ENCODE results near the gene P2RX6. TPM values are rescaled to one million over a fixed set of nuclear protein-coding genes. Genes with fewer than 3 reads are reported as not detected.

P2RX6 gene
- total RNA-seq, 6 experiments from 2014 or later: 0.09 to 1.4 (median 0.42) TPM; not detected in 1

- H3K36me3 ChIP-seq: peaks cover 0 to 40% (median 8%) of the 10 kb centered on the region in 4 donors
- peaks cover 0 to 10% (median 5%) of the 10 kb centered on the region in 4 donors for H3K4me1 ChIP-seq
- no peak overlapping the region for H3K27ac ChIP-seq
- no peak overlapping the region for H3K4me3 ChIP-seq
- DNase-seq (peak in 1 of 3 donors; percentile 38), ATAC-seq (no peak)
- H3K27me3 ChIP-seq: no peaks in the 10 kb centered on the region
- WGBS (ENCODE audit: insufficient coverage, low coverage, low lambda C conversion rate, missing lambda C conversion rate): no CpG with 5 or more reads among the region's 10 CpGs
- intact Hi-C loops (cut with DNase I): loop anchor here in 1 of 2 donors (10.0 kb wide), 1 partner anchor 51 kb away; no protein-coding TSS in a partner anchor
- no peaks in the 10 kb centered on the region for H3K9me3 ChIP-seq
- TF ChIP-seq CTCF (IDR thresholded peaks at IDR 0.05) (no peak), POLR2A (IDR thresholded peaks at IDR 0.05) (no peak)
Measured at GRCh38 chr22:20996031-20996410, 18.9 kb upstream of the P2RX6 start.

GRCh38 chr22:20996598-20997535 is 18.1 kb upstream of the P2RX6 start:
- WGBS (ENCODE audit: insufficient coverage, low coverage, low lambda C conversion rate, missing lambda C conversion rate): 80% methylated on average over 4 of the region's 27 CpGs

GRCh38 chr22:20997536-20998257 is 17.3 kb upstream of the P2RX6 start:
- H3K9me3 ChIP-seq: no peaks in the 10 kb centered on the region
- ATAC-seq: no peak
- H3K4me3 ChIP-seq: no peak overlapping the region
- intact Hi-C loops (cut with DNase I): loop anchor here in 1 of 2 donors (10.0 kb wide), 1 partner anchor 53 kb away; no protein-coding TSS in a partner anchor
- no peak for TF ChIP-seq POLR2A (IDR thresholded peaks at IDR 0.05)
- no peak for TF ChIP-seq CTCF (IDR thresholded peaks at IDR 0.05)
- peaks cover 0 to 15% (median 5%) of the 10 kb centered on the region in 4 donors for H3K4me1 ChIP-seq
- H3K27me3 ChIP-seq: no peaks in the 10 kb centered on the region
- peaks cover 0 to 25% (median 2%) of the 10 kb centered on the region in 4 donors for H3K36me3 ChIP-seq
- no peak for DNase-seq
- H3K27ac ChIP-seq: no peak overlapping the region
- 100% methylated on average over 1 of the region's 13 CpGs for WGBS (ENCODE audit: insufficient coverage, low coverage, low lambda C conversion rate, missing lambda C conversion rate)

More at GRCh38 chr22:20996598-20997535, 18.1 kb upstream of the P2RX6 start:
- H3K27me3 ChIP-seq: no peaks in the 10 kb centered on the region
- peaks cover 0 to 34% (median 6%) of the 10 kb centered on the region in 4 donors for H3K36me3 ChIP-seq
- H3K4me1 ChIP-seq: peaks cover 0 to 14% (median 5%) of the 10 kb centered on the region in 4 donors
- H3K4me3 ChIP-seq: no peak overlapping the region
- no peak for TF ChIP-seq POLR2A (IDR thresholded peaks at IDR 0.05)
- no peak for TF ChIP-seq CTCF (IDR thresholded peaks at IDR 0.05)
- intact Hi-C loops (cut with DNase I): loop anchor here in 1 of 2 donors (10.0 kb wide), 1 partner anchor 52 kb away; no protein-coding TSS in a partner anchor
- ATAC-seq (no peak), DNase-seq (peak in 1 of 3 donors; percentile 42)
- H3K9me3 ChIP-seq: no peaks in the 10 kb centered on the region
- no peak overlapping the region for H3K27ac ChIP-seq

Data from right lobe of liver (tissue), 6 donors.